Measurements from ENCODE around the gene FBN3. TPM values are rescaled to one million over a fixed set of nuclear protein-coding genes. Genes with fewer than 3 reads are reported as not detected.
"Not testable (repeated sequence)": the region's sequence is repeated elsewhere in the genome, so short reads cannot be mapped to it uniquely, and the experiment has no call there.

FBN3 gene
- total and polyA plus RNA-seq, 11 donors, result 0.32 TPM; not detected in 10

DNA sequence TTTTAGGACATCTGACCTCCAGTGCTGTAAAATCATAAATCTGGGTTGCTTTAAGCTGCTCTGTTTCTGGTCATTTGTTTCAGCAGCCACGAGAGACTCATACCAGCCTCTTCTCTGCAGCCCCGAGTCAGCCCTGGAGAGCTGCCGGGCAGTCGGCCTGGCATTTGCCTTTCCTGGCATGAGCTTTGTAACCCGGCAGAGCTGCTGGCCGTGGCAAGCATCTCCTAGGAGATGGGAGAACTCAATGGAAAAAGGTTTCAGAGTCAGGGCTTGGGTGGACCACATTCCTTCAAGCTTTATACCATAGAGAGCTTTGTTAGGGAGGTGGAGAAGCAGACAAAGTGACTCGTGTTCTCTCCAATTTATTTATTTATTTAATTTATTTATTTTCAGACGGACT is 118.4 kb downstream of the FBN3 start:
- DNase-seq, result no peak

DNA sequence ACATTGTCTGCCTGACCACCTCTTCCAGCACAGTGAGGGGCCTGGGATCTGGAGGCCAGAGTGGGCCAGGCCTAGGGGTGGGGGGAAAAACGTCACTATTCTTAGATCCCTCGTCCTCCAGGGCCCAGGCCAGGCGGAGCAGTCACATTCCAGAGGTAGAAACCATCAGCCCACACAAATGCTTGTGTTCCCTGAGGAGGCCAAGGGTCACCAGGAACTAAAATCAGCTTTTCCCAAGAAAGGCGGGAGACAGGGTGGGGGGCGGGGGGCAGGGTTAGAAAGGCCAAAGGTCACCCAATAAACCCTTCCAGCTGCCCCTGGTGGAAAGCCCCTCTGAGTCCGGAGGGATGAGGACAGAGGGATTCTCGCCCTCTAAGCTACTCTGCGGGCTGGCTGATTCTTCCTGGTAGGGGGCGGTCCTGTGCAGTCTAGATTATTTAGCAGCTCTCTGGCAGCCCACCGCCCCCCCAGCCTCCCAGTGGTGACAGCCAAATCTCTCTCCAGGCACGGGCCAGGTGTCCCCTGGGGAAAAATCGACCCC is 120.4 kb downstream of the FBN3 start:
- H3K36me3 ChIP-seq, result no peaks in the 10 kb centered on the region
- intact Hi-C loops (cut with DNase I), result no loop called here
- H3K4me1 ChIP-seq, result peaks cover 0 to 2% (median 0%) of the 10 kb centered on the region in 12 donors
- no peak for TF ChIP-seq POLR2A (IDR thresholded peaks at IDR 0.05)
- TF ChIP-seq, protein P1, sequence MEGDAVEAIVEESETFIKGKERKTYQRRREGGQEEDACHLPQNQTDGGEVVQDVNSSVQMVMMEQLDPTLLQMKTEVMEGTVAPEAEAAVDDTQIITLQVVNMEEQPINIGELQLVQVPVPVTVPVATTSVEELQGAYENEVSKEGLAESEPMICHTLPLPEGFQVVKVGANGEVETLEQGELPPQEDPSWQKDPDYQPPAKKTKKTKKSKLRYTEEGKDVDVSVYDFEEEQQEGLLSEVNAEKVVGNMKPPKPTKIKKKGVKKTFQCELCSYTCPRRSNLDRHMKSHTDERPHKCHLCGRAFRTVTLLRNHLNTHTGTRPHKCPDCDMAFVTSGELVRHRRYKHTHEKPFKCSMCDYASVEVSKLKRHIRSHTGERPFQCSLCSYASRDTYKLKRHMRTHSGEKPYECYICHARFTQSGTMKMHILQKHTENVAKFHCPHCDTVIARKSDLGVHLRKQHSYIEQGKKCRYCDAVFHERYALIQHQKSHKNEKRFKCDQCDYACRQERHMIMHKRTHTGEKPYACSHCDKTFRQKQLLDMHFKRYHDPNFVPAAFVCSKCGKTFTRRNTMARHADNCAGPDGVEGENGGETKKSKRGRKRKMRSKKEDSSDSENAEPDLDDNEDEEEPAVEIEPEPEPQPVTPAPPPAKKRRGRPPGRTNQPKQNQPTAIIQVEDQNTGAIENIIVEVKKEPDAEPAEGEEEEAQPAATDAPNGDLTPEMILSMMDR (IDR thresholded peaks at IDR 0.05), result no peak
- H3K27ac ChIP-seq, result no peak overlapping the region
- DNase-seq (peak in 3 of 5 donors; percentile 20 to 32 (median 25)), ATAC-seq (peak in 2 of 4 donors; percentile 28 to 37)
- no peaks in the 10 kb centered on the region for H3K27me3 ChIP-seq
- H3K4me3 ChIP-seq, result no peak overlapping the region
- WGBS, 4 donors, result 34 to 43% (median 38%) methylated on average over 8 to 12 of the region's 12 CpGs
- H3K9me3 ChIP-seq, result no peaks in the 10 kb centered on the region

More for the DNA sequence above, 118.4 kb downstream of the FBN3 start:
- Histone ChIP-seq H3K4me3 (no peak overlapping the region), H3K27ac (no peak overlapping the region), H3K4me1 (peaks cover 0 to 2% (median 0%) of the 10 kb centered on the region in 12 donors), H3K9me3 (no peaks in the 10 kb centered on the region), H3K27me3 (peaks cover 0 to 9% (median 0%) of the 10 kb centered on the region in 9 donors), H3K36me3 (no peaks in the 10 kb centered on the region)
- TF ChIP-seq POLR2A (IDR thresholded peaks at IDR 0.05), result no peak
- TF ChIP-seq, protein P1 (IDR thresholded peaks at IDR 0.05), result no peak
- WGBS, 4 donors, result 75 to 88% (median 85%) methylated on average over 8 of the region's 8 CpGs
- ATAC-seq, result no peak
- intact Hi-C loops (cut with DNase I), result no loop called here

DNA sequence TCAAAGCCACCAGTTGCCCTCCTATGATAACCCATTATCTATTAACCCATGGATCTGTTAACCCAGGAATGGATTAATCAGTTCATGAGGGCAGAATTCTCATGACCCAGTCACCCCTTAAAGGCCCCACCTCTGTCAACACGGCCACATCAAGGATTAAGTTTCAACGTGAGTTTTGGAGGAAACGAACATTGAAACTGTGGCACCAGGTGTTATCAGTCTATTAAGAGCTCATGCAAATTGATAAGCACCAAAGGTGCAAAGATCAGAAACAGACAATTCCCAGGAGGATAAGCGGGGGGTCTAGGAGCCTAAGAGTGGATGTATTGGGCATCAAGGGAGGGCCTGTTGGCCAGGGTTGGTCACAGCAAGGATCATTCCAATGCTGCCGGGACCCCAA is 124.1 kb downstream of the FBN3 start:
- WGBS, 4 donors, result 71 to 79% (median 75%) methylated on average over 5 of the region's 5 CpGs

DNA sequence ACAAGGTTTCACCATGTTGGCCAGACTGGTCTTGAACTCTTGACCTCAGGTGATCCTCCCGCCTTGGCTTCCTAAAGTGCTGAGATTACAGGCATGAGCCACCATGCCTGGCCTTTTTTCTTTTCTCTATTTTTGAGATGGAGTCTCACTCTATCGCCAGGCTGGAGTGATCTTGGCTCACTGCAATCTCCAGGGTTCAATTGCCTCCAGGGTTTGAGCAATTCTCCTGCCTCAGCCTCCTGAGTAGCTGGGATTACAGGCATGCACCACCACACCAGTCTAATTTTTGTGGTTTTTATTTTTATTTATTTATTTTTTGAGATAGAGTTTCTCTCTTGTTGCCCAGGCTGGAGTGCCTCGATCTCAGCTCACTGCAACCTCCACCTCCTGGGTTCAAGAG is 125.1 kb downstream of the FBN3 start:
- ATAC-seq; H3K36me3 ChIP-seq; H3K9me3 ChIP-seq; DNase-seq; H3K27me3 ChIP-seq; H3K4me1 ChIP-seq; intact Hi-C loops (cut with DNase I); H3K4me3 ChIP-seq; H3K27ac ChIP-seq: not testable (repeated sequence)
- WGBS, 4 donors, result 95 to 99% (median 97%) methylated on average over 3 of the region's 3 CpGs

More for the DNA sequence above, 124.1 kb downstream of the FBN3 start:
- no peak for TF ChIP-seq POLR2A (IDR thresholded peaks at IDR 0.05)
- TF ChIP-seq, protein P1 (IDR thresholded peaks at IDR 0.05), result no peak
- Histone ChIP-seq H3K9me3 (no peaks in the 10 kb centered on the region), H3K4me3 (no peak overlapping the region), H3K27me3 (no peaks in the 10 kb centered on the region), H3K4me1 (peaks cover 0 to 2% (median 0%) of the 10 kb centered on the region in 12 donors), H3K27ac (no peak overlapping the region), H3K36me3 (no peaks in the 10 kb centered on the region)
- intact Hi-C loops (cut with DNase I), result no loop called here
- DNase-seq (no peak), ATAC-seq (no peak)

DNA sequence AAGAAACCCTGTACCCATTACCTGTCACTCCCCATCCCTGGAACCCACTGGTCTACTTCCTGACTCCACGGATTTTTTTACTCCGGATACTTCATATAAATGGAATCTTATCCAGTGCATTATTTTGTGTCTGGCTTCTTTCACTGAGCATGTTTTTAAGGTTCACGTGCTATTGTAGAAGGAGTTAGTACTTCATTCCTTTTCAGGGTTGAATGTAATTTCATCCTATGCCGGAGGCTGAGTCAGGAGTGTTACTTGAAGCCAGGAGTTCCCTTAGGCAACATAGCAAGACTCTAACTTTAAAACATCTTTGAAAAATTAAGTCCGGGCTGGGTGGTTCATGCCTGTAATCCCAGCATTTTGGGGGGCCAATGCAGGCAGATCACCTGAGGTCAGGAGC is 126.0 kb downstream of the FBN3 start:
- no peak for DNase-seq
- no peak for ATAC-seq
- no peaks in the 10 kb centered on the region for H3K36me3 ChIP-seq
- H3K9me3 ChIP-seq, result no peaks in the 10 kb centered on the region
- no peak overlapping the region for H3K4me3 ChIP-seq
- TF ChIP-seq, protein P1 (IDR thresholded peaks at IDR 0.05), result no peak
- no peak for TF ChIP-seq POLR2A (IDR thresholded peaks at IDR 0.05)
- intact Hi-C loops (cut with DNase I), result no loop called here
- no peaks in the 10 kb centered on the region for H3K4me1 ChIP-seq
- no peak overlapping the region for H3K27ac ChIP-seq
- 84 to 90% (median 88%) methylated on average over 5 of the region's 5 CpGs for WGBS, 4 donors
- no peaks in the 10 kb centered on the region for H3K27me3 ChIP-seq

All from heart left ventricle (tissue), 16 donors.